GM12878 (cell line): ENCODE results near the gene ANKRD33B. TPM values are rescaled to one million over a fixed set of nuclear protein-coding genes. Genes with fewer than 3 reads are reported as not detected.
A peak's percentile ranks its signal among the peaks of the same experiment; 100 is the strongest.

Experiments used
- CBX5 ChIP-seq: sonication (generic); IDR thresholded peaks from 2 replicates; pipeline ENCODE4 v1.6.1; 2016; ENCODE audit warnings: low read depth, moderate library complexity, mild to moderate bottlenecking, inconsistent platforms
- CEBPB ChIP-seq, 2 experiments: fragments of 150-350 bp in 1 of 2; IDR thresholded peaks; 2 replicates each; pipeline ENCODE4 v1.6.1; 2012 to 2014; ENCODE audit warnings: low read depth in 2 of 2, low read length in 2 of 2, borderline replicate concordance in 1 of 2, inconsistent platforms in 1 of 2
- CHD1 ChIP-seq: IDR thresholded peaks from 2 replicates; pipeline ENCODE4 v1.6.1; 2012; ENCODE audit warnings: low read depth, low read length, improper control_type of control experiment
- DPF2 ChIP-seq: fragments of 450-650 bp; IDR thresholded peaks from 2 replicates; pipeline ENCODE4 v1.6.1; 2017; ENCODE audit warnings: mild to moderate bottlenecking
- EGR1 ChIP-seq, 2 experiments: IDR thresholded peaks; 1 replicate in 1 of 2; 2 replicates in 1 of 2; pipeline ENCODE4 v1.6.1; 2011 to 2012; ENCODE audit warnings: low read depth in 2 of 2, low read length in 2 of 2, borderline replicate concordance in 1 of 2, mild to moderate bottlenecking in 1 of 2, moderate library complexity in 1 of 2
- FOS ChIP-seq: IDR thresholded peaks from 3 replicates; pipeline ENCODE4 v1.6.1; 2011; ENCODE audit warnings: borderline replicate concordance; ENCODE audit not compliant: insufficient read length; ENCODE audit errors: extremely low read depth
- FOXM1 ChIP-seq: IDR thresholded peaks from 2 replicates; pipeline ENCODE4 v1.6.1; 2012; ENCODE audit warnings: low read depth, mild to moderate bottlenecking, inconsistent platforms, low read length, moderate library complexity
- HCFC1 ChIP-seq: fragments of 150-350 bp; IDR thresholded peaks from 2 replicates; pipeline ENCODE4 v1.6.1; 2014; ENCODE audit warnings: low read length
- HDGF ChIP-seq: fragments of 450-650 bp; IDR thresholded peaks from 2 replicates; pipeline ENCODE4 v1.6.1; 2016; ENCODE audit warnings: antibody characterized with exemption
- IRF4 ChIP-seq: IDR thresholded peaks from 2 replicates; pipeline ENCODE4 v1.6.1; 2011; ENCODE audit warnings: low read depth, low read length
- JUNB ChIP-seq: IDR thresholded peaks from 2 replicates; pipeline ENCODE4 v1.6.1; 2016; ENCODE audit warnings: antibody characterized with exemption, mild to moderate bottlenecking
- LARP7 ChIP-seq: fragments of 450-650 bp; IDR thresholded peaks from 2 replicates; pipeline ENCODE4 v1.6.1; 2017; ENCODE audit warnings: mild to moderate bottlenecking
- MYB ChIP-seq: fragments of 150-350 bp; IDR thresholded peaks from 2 replicates; pipeline ENCODE4 v1.6.1; 2014; ENCODE audit warnings: mild to moderate bottlenecking, low read depth, low read length, borderline replicate concordance
- NBN ChIP-seq: fragments of 450-650 bp; IDR thresholded peaks from 2 replicates; pipeline ENCODE4 v1.6.1; 2016
- NR2C1 ChIP-seq: fragments of 450-650 bp; IDR thresholded peaks from 2 replicates; pipeline ENCODE4 v1.6.1; 2017; ENCODE audit warnings: antibody characterized with exemption, mild to moderate bottlenecking, moderate library complexity
- NR2F1 ChIP-seq: fragments of 450-650 bp; conservative IDR thresholded peaks from 2 replicates; pipeline ENCODE4 v1.6.1; 2017; ENCODE audit warnings: mild to moderate bottlenecking
- PML ChIP-seq: IDR thresholded peaks from 2 replicates; pipeline ENCODE4 v1.6.1; 2012; ENCODE audit warnings: low read length, inconsistent platforms
- POLR2AphosphoS5 ChIP-seq: IDR thresholded peaks from 2 replicates; pipeline ENCODE4 v1.6.1; 2011; ENCODE audit warnings: mild to moderate bottlenecking, low read length, inconsistent platforms
- RUNX3 ChIP-seq: IDR thresholded peaks from 2 replicates; pipeline ENCODE4 v1.6.1; 2012; ENCODE audit warnings: low read length, inconsistent platforms
- STAT3 ChIP-seq: IDR thresholded peaks from 2 replicates; pipeline ENCODE4 v1.6.1; 2011; ENCODE audit warnings: low read depth, low read length, improper control_type of control experiment
- SUPT20H ChIP-seq: IDR thresholded peaks from 2 replicates; pipeline ENCODE4 v1.6.1; 2011; ENCODE audit warnings: low read depth, mild to moderate bottlenecking, low read length, moderate library complexity, borderline replicate concordance; ENCODE audit not compliant: control insufficient read depth
- TARDBP ChIP-seq: IDR thresholded peaks from 2 replicates; pipeline ENCODE4 v1.6.1; 2016; ENCODE audit warnings: borderline replicate concordance
- TCF3 ChIP-seq: IDR thresholded peaks from 2 replicates; pipeline ENCODE4 v1.6.1; 2012; ENCODE audit warnings: low read depth, mild to moderate bottlenecking, low read length, borderline replicate concordance; ENCODE audit not compliant: insufficient read depth
- YBX1 ChIP-seq: fragments of 450-650 bp; IDR thresholded peaks from 2 replicates; pipeline ENCODE4 v1.6.1; 2016; ENCODE audit warnings: antibody characterized with exemption
- ZBED1 ChIP-seq: IDR thresholded peaks from 2 replicates; pipeline ENCODE4 v1.6.1; 2016; ENCODE audit warnings: borderline replicate concordance
- ZNF207 ChIP-seq: fragments of 450-650 bp; IDR thresholded peaks from 2 replicates; pipeline ENCODE4 v1.6.1; 2014; ENCODE audit warnings: antibody characterized with exemption, mild to moderate bottlenecking, borderline replicate concordance
- ZNF384 ChIP-seq: IDR thresholded peaks from 2 replicates; pipeline ENCODE4 v1.6.1; 2012; ENCODE audit warnings: low read depth, mild to moderate bottlenecking, low read length, improper control_type of control experiment, borderline replicate concordance
- polyA plus RNA-seq, 11 experiments: library from polyadenylated mRNA; depleted of rRNA in 4 of 11; unstranded in 6 of 11; stranded (reverse) in 5 of 11; fragments of >200 nt; fragmentation: Nextera tagmentation in 4 of 11; fragmentation: Illumina TruSeq in 1 of 11; extraction: Ambion mirVana in 4 of 11; extraction: Trizol in 1 of 11; gene quantifications; 1 replicate in 1 of 11; 2 replicates in 10 of 11; pipeline versions ENCODE4 v1.2.1 to v1.2.3, GENCODE V29; 2011 to 2016; ENCODE audit warnings: inconsistent platforms in 2 of 11, missing spikeins in 2 of 11, low read depth in 1 of 11
- total RNA-seq, 4 experiments: library from RNA; depleted of rRNA in 3 of 4; stranded (reverse); fragments of >200 nt in 3 of 4; fragmentation: Illumina TruSeq in 1 of 4; extraction: Trizol in 1 of 4; gene quantifications; 2 replicates each; pipeline versions ENCODE4 v1.2.1 to v1.2.3, GENCODE V29; 2013 to 2021
- TF ChIP-seq, protein P1 (sequence below): fragments of 450-650 bp; conservative IDR thresholded peaks from 2 replicates; pipeline ENCODE4 v1.6.1; 2017; ENCODE audit warnings: mild to moderate bottlenecking, moderate library complexity
- TF ChIP-seq, protein P2 (sequence below): IDR thresholded peaks from 2 replicates; pipeline ENCODE4 v1.6.1; 2011; ENCODE audit warnings: mild to moderate bottlenecking, low read depth, low read length, moderate library complexity; ENCODE audit not compliant: insufficient replicate concordance
- TF ChIP-seq, protein P3 (sequence below): fragments of 450-650 bp; IDR thresholded peaks from 2 replicates; pipeline ENCODE4 v1.6.1; 2018; ENCODE audit warnings: borderline replicate concordance, mild to moderate bottlenecking; ENCODE audit not compliant: partially characterized antibody

Gene ANKRD33B
- total and polyA plus RNA-seq, 10 of the 15 experiments (the other 5 are each of a cell fraction or from before 2014, with no cell fraction given): 4.9 to 61.6 (median 15.6) TPM

DNA sequence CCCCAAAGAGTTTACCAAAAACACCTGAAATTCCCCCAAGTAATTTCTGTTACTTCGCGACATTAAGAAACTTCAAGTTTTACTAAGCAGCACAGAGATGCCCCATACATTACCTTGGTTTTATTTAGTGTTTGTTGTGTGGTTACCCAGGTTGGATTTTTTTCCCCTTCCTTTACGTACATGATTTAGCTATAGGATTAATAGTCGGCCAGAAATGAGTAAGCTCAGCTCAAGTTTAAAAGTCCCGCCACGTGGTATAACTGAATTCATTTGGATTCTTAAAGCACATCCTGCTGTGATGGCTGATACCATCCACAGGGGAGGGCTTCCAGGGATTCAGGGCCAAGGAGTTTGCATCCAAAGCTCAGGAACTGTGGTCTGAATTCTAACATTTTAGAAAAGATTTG is 121.2 kb downstream of the ANKRD33B start (continued):
- TF ChIP-seq FOXM1: peak; percentile 100
- TF ChIP-seq CEBPB (IDR thresholded peaks at IDR 0.05; ENCODE audit: borderline replicate concordance in 1 of 2, low read depth in 2 of 2, low read length in 2 of 2): peak in 1 of 2 experiments; percentile 96; a peak in 2 of 4 replicates
- TF ChIP-seq HCFC1: no peak
- TF ChIP-seq PML: peak; percentile 89
- TF ChIP-seq YBX1: no peak
- TF ChIP-seq DPF2: peak; percentile 89; the same call in 1 of the 2 replicates
- no peak; the same call in 1 of the 2 replicates for TF ChIP-seq STAT3
- TF ChIP-seq SUPT20H: no peak
- peak; percentile 96 for TF ChIP-seq ZBED1
- TF ChIP-seq TCF3: 0 out of 2 replicates have a peak, but pooled peaks have one; percentile 31
- TF ChIP-seq MYB: peak; percentile 87
- no peak for TF ChIP-seq EGR1 (IDR thresholded peaks at IDR 0.05; ENCODE audit: borderline replicate concordance in 1 of 2, low read depth in 2 of 2, low read length in 2 of 2)
- TF ChIP-seq, protein P1, sequence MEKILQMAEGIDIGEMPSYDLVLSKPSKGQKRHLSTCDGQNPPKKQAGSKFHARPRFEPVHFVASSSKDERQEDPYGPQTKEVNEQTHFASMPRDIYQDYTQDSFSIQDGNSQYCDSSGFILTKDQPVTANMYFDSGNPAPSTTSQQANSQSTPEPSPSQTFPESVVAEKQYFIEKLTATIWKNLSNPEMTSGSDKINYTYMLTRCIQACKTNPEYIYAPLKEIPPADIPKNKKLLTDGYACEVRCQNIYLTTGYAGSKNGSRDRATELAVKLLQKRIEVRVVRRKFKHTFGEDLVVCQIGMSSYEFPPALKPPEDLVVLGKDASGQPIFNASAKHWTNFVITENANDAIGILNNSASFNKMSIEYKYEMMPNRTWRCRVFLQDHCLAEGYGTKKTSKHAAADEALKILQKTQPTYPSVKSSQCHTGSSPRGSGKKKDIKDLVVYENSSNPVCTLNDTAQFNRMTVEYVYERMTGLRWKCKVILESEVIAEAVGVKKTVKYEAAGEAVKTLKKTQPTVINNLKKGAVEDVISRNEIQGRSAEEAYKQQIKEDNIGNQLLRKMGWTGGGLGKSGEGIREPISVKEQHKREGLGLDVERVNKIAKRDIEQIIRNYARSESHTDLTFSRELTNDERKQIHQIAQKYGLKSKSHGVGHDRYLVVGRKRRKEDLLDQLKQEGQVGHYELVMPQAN: no peak
- TF ChIP-seq LARP7: no peak
- TF ChIP-seq IRF4: peak; percentile 76
- peak; percentile 71 for TF ChIP-seq ZNF384
- TF ChIP-seq ZNF207: no peak
- TF ChIP-seq NBN: no peak; the same call in 1 of the 2 replicates
- peak; percentile 83; the same call in 1 of the 2 replicates for TF ChIP-seq CBX5
- TF ChIP-seq CHD1: no peak
- TF ChIP-seq, protein P2, sequence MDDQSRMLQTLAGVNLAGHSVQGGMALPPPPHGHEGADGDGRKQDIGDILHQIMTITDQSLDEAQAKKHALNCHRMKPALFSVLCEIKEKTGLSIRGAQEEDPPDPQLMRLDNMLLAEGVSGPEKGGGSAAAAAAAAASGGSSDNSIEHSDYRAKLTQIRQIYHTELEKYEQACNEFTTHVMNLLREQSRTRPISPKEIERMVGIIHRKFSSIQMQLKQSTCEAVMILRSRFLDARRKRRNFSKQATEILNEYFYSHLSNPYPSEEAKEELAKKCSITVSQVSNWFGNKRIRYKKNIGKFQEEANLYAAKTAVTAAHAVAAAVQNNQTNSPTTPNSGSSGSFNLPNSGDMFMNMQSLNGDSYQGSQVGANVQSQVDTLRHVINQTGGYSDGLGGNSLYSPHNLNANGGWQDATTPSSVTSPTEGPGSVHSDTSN: no peak
- no peak for TF ChIP-seq HDGF
- no peak for TF ChIP-seq TARDBP
- TF ChIP-seq NR2C1: no peak
- TF ChIP-seq NR2F1: peak; percentile 75; the same call in 1 of the 2 replicates
- no peak for TF ChIP-seq POLR2AphosphoS5
- peak; percentile 97 for TF ChIP-seq RUNX3
- no peak for TF ChIP-seq FOS
- TF ChIP-seq JUNB: peak; percentile 98
- TF ChIP-seq, protein P3, sequence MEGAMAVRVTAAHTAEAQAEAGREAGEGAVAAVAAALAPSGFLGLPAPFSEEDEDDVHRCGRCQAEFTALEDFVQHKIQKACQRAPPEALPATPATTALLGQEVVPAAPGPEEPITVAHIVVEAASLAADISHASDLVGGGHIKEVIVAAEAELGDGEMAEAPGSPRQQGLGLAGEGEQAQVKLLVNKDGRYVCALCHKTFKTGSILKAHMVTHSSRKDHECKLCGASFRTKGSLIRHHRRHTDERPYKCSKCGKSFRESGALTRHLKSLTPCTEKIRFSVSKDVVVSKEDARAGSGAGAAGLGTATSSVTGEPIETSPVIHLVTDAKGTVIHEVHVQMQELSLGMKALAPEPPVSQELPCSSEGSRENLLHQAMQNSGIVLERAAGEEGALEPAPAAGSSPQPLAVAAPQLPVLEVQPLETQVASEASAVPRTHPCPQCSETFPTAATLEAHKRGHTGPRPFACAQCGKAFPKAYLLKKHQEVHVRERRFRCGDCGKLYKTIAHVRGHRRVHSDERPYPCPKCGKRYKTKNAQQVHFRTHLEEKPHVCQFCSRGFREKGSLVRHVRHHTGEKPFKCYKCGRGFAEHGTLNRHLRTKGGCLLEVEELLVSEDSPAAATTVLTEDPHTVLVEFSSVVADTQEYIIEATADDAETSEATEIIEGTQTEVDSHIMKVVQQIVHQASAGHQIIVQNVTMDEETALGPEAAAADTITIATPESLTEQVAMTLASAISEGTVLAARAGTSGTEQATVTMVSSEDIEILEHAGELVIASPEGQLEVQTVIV: no peak
